Measurements from ENCODE around the gene BAIAP2L2.
"Not testable (repeated sequence)": the region's sequence is repeated elsewhere in the genome, so short reads cannot be mapped to it uniquely, and the experiment has no call there.

BAIAP2L2 gene

GRCh38 chr22:38051900-38052862 lies 58.3 kb downstream of the BAIAP2L2 start:
- Mint-ChIP-seq H3K9me3 (ENCODE audit: low read depth) (no peaks in the 10 kb centered on the region), H3K4me3 (no peak overlapping the region), H3K27me3 (no peaks in the 10 kb centered on the region), H3K27ac (no peak overlapping the region), H3K36me3 (no peaks in the 10 kb centered on the region), H3K4me1 (ENCODE audit: low read depth) (peaks cover 6% of the 10 kb centered on the region)

- H3K36me3 Mint-ChIP-seq: no peaks in the 10 kb centered on the region
- no peaks in the 10 kb centered on the region for H3K27me3 Mint-ChIP-seq
- H3K9me3 Mint-ChIP-seq (ENCODE audit: low read depth): no peaks in the 10 kb centered on the region
- H3K4me1 Mint-ChIP-seq (ENCODE audit: low read depth): no peaks in the 10 kb centered on the region
- H3K4me3 Mint-ChIP-seq: no peak overlapping the region
- H3K27ac Mint-ChIP-seq: no peak overlapping the region
These were observed 59.2 kb downstream of the BAIAP2L2 start for GRCh38 chr22:38051261-38051660.

- Mint-ChIP-seq H3K27ac (no peak overlapping the region), H3K4me1 (ENCODE audit: low read depth) (no peaks in the 10 kb centered on the region), H3K4me3 (no peak overlapping the region), H3K9me3 (ENCODE audit: low read depth) (no peaks in the 10 kb centered on the region), H3K27me3 (no peaks in the 10 kb centered on the region), H3K36me3 (no peaks in the 10 kb centered on the region)
These were observed 59.8 kb downstream of the BAIAP2L2 start for GRCh38 chr22:38050720-38051119.

- Mint-ChIP-seq H3K36me3 (no peaks in the 10 kb centered on the region), H3K9me3 (ENCODE audit: low read depth) (no peaks in the 10 kb centered on the region), H3K4me1 (ENCODE audit: low read depth) (no peaks in the 10 kb centered on the region), H3K4me3 (no peak overlapping the region), H3K27ac (no peak overlapping the region), H3K27me3 (no peaks in the 10 kb centered on the region)
These were observed 60.5 kb downstream of the BAIAP2L2 start for GRCh38 chr22:38049812-38050619.

- Mint-ChIP-seq H3K9me3 (ENCODE audit: low read depth) (no peaks in the 10 kb centered on the region), H3K36me3 (no peaks in the 10 kb centered on the region), H3K4me3 (no peak overlapping the region), H3K27me3 (no peaks in the 10 kb centered on the region), H3K27ac (no peak overlapping the region), H3K4me1 (ENCODE audit: low read depth) (no peaks in the 10 kb centered on the region)
These were observed 64.3 kb downstream of the BAIAP2L2 start for GRCh38 chr22:38046070-38046748.

GRCh38 chr22:38043151-38044039 lies 67.1 kb downstream of the BAIAP2L2 start:
- Mint-ChIP-seq H3K4me1 (ENCODE audit: low read depth) (no peaks in the 10 kb centered on the region), H3K27ac (no peak overlapping the region), H3K27me3 (no peaks in the 10 kb centered on the region), H3K36me3 (no peaks in the 10 kb centered on the region), H3K9me3 (ENCODE audit: low read depth) (no peaks in the 10 kb centered on the region), H3K4me3 (no peak overlapping the region)

- H3K36me3 Mint-ChIP-seq: no peaks in the 10 kb centered on the region
- no peak overlapping the region for H3K27ac Mint-ChIP-seq
- H3K27me3 Mint-ChIP-seq: no peaks in the 10 kb centered on the region
- H3K4me3 Mint-ChIP-seq: no peak overlapping the region
- H3K9me3 Mint-ChIP-seq (ENCODE audit: low read depth): no peaks in the 10 kb centered on the region
- no peaks in the 10 kb centered on the region for H3K4me1 Mint-ChIP-seq (ENCODE audit: low read depth)
These were observed 68.0 kb downstream of the BAIAP2L2 start for GRCh38 chr22:38042488-38042790.

- H3K4me3 Mint-ChIP-seq: no peak overlapping the region
- no peaks in the 10 kb centered on the region for H3K9me3 Mint-ChIP-seq (ENCODE audit: low read depth)
- no peaks in the 10 kb centered on the region for H3K4me1 Mint-ChIP-seq (ENCODE audit: low read depth)
- no peaks in the 10 kb centered on the region for H3K36me3 Mint-ChIP-seq
- H3K27ac Mint-ChIP-seq: no peak overlapping the region
- no peaks in the 10 kb centered on the region for H3K27me3 Mint-ChIP-seq
These were observed 68.6 kb downstream of the BAIAP2L2 start for GRCh38 chr22:38041760-38042487.

GRCh38 chr22:38040953-38041759 lies 69.3 kb downstream of the BAIAP2L2 start:
- no peaks in the 10 kb centered on the region for H3K36me3 Mint-ChIP-seq
- H3K4me3 Mint-ChIP-seq: no peak overlapping the region
- H3K27ac Mint-ChIP-seq: no peak overlapping the region
- no peaks in the 10 kb centered on the region for H3K9me3 Mint-ChIP-seq (ENCODE audit: low read depth)
- H3K4me1 Mint-ChIP-seq (ENCODE audit: low read depth): no peaks in the 10 kb centered on the region
- H3K27me3 Mint-ChIP-seq: no peaks in the 10 kb centered on the region

- H3K4me1 Mint-ChIP-seq (ENCODE audit: low read depth): no peaks in the 10 kb centered on the region
- no peak overlapping the region for H3K4me3 Mint-ChIP-seq
- no peak overlapping the region for H3K27ac Mint-ChIP-seq
- no peaks in the 10 kb centered on the region for H3K9me3 Mint-ChIP-seq (ENCODE audit: low read depth)
- H3K36me3 Mint-ChIP-seq: no peaks in the 10 kb centered on the region
- H3K27me3 Mint-ChIP-seq: no peaks in the 10 kb centered on the region
These were observed 71.3 kb downstream of the BAIAP2L2 start for GRCh38 chr22:38038890-38039812.

GRCh38 chr22:38038426-38038825 lies 72.1 kb downstream of the BAIAP2L2 start:
- H3K36me3 Mint-ChIP-seq: no peaks in the 10 kb centered on the region
- no peaks in the 10 kb centered on the region for H3K4me1 Mint-ChIP-seq (ENCODE audit: low read depth)
- H3K4me3 Mint-ChIP-seq: no peak overlapping the region
- H3K9me3 Mint-ChIP-seq (ENCODE audit: low read depth): no peaks in the 10 kb centered on the region
- H3K27me3 Mint-ChIP-seq: no peaks in the 10 kb centered on the region
- H3K27ac Mint-ChIP-seq: no peak overlapping the region

- not testable (repeated sequence) for H3K27me3 Mint-ChIP-seq; H3K4me3 Mint-ChIP-seq; H3K4me1 Mint-ChIP-seq (ENCODE audit: low read depth); H3K36me3 Mint-ChIP-seq; H3K9me3 Mint-ChIP-seq (ENCODE audit: low read depth); H3K27ac Mint-ChIP-seq
These were observed 72.9 kb downstream of the BAIAP2L2 start for GRCh38 chr22:38037367-38038150.

All from activated naive CD8-positive, alpha-beta T cell (primary cell).